GM13976 (cell line): ENCODE data around the gene EVL.

Experiments used
- DNase-seq: peaks from one replicate; pipeline ENCODE4 v3.0.0; 2012; ENCODE audit warnings: low spot score
- CTCF ChIP-seq: IDR thresholded peaks from 2 replicates; pipeline ENCODE4 v1.5.1; 2012; ENCODE audit warnings: borderline replicate concordance, mild to moderate bottlenecking; ENCODE audit not compliant: insufficient read depth; ENCODE audit errors: extremely low read depth, missing control alignments, control extremely low read depth
- in situ Hi-C: fragments of 300-500 bp; cut with MboI; formaldehyde crosslinking; loops from one replicate; pipeline ENCODE4 v1.12.0; 2022; ENCODE audit warnings: low sequenced_read_pairs, mixed read lengths, inconsistent platforms; ENCODE audit not compliant: unreplicated experiment

EVL gene, protein sequence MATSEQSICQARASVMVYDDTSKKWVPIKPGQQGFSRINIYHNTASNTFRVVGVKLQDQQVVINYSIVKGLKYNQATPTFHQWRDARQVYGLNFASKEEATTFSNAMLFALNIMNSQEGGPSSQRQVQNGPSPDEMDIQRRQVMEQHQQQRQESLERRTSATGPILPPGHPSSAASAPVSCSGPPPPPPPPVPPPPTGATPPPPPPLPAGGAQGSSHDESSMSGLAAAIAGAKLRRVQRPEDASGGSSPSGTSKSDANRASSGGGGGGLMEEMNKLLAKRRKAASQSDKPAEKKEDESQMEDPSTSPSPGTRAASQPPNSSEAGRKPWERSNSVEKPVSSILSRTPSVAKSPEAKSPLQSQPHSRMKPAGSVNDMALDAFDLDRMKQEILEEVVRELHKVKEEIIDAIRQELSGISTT

GRCh38 chr14:100065111-100065871 lies at the start of gene EVL:
EVL (plus strand) TSS chr14:100065422; CDS start chr14:100065501, 79 bp downstream.
- peak; percentile 67 for DNase-seq
- TF ChIP-seq CTCF = no peak

GRCh38 chr14:100017553-100017952 lies 47.7 kb upstream of the EVL start:
- in situ Hi-C loops = no loop called here
- no peak for DNase-seq
- TF ChIP-seq CTCF = no peak

More at GRCh38 chr14:100065111-100065871, at the start of gene EVL:
- in situ Hi-C loops = no loop called here

GRCh38 chr14:100018054-100018453 lies 47.2 kb upstream of the EVL start:
- DNase-seq = no peak
- no peak for TF ChIP-seq CTCF
- in situ Hi-C loops = no loop called here

DNA sequence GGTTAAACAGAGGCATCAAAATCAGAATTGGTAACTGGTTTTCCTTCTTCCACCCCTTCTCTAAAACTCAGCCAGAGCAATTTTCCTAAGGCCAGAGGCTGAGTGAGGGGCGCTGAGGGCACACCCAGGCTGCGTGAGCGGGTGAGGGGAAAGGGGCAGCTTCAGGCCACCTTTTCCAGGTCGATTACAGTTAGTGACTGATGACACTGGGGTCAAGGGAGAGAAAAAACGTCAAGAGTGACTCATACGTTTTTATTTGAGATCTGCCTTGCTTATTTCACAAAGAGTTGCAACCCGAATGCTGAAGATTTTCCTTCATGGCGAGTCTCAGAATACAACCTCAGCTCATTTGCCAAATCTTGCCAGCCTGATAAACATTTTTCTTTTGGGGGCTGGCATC lies 46.7 kb upstream of the EVL start:
- DNase-seq = no peak
- TF ChIP-seq CTCF = no peak
- in situ Hi-C loops = no loop called here

DNA sequence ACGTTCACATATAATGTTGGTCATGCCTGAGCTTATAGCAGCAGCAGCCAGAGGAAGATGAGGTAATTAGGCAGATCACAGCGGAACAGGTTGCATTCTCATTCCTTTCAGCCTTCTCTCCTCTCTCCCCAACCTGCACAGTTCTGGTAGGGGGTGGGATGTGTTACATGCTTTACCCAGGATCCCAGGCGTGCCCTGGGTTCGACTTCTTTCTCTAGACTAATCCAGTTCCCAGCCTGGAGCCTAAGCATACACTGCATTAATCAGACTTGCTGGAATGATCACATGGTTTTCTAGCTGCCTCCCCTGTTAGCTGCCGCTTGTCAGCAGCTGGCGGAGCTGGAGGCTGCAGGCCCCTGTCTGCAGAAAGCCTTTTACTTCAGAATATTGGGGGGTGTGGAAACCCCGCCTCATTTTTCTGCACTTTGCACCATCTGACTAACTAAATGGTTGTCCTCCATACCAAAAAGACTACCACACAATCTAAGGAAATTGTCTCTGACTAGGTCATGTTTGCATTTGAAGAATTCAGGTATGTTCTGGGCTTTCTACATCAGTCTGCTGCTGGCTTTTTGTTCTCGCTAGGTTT lies 46.0 kb upstream of the EVL start:
- in situ Hi-C loops = no loop called here
- DNase-seq = no peak
- TF ChIP-seq CTCF = no peak

GRCh38 chr14:100020629-100021028 lies 44.6 kb upstream of the EVL start:
- in situ Hi-C loops = no loop called here
- no peak for TF ChIP-seq CTCF
- no peak for DNase-seq
